PFSK-1 (cell line): Measurements from ENCODE around the gene SORCS1.

Source experiments
- POLR2AphosphoS5 ChIP-seq: IDR thresholded peaks from 2 replicates; pipeline ENCODE4 v1.6.1; 2012; ENCODE audit warnings: low read depth, mild to moderate bottlenecking, control low read depth, low read length, moderate library complexity
- REST ChIP-seq, 2 experiments: IDR thresholded peaks; 2 replicates each; pipeline versions ENCODE4 v1.6.1 to v1.8.0; 2011 to 2012; ENCODE audit warnings: low read depth in 2 of 2, low read length in 2 of 2, control low read depth in 1 of 2, inconsistent platforms in 1 of 2, mild to moderate bottlenecking in 1 of 2, moderate library complexity in 1 of 2; ENCODE audit not compliant: insufficient read depth in 1 of 2
- TAF1 ChIP-seq: IDR thresholded peaks from 2 replicates; pipeline ENCODE4 v1.6.1; 2012; ENCODE audit warnings: low read length, control low read depth, borderline replicate concordance; ENCODE audit not compliant: insufficient read depth

GRCh38 chr10:106577266-106577665 lies 587.2 kb downstream of the SORCS1 start:
- TF ChIP-seq TAF1 (no peak), POLR2AphosphoS5 (no peak), REST (IDR thresholded peaks at IDR 0.05; ENCODE audit: insufficient read depth in 1 of 2, low read depth in 2 of 2, low read length in 2 of 2) (no peak)
